Neural cell (in vitro differentiated cells): ENCODE results near the gene OSCAR. TPM values are rescaled to one million over a fixed set of nuclear protein-coding genes. Genes with fewer than 3 reads are reported as not detected.

Experiments used
- H2AFZ ChIP-seq: fragments of 200-600, 300-800 bp; sonication (generic), shearing (Covaris generic); 2 replicates; pipeline ENCODE4 v1.6.0; 2014; ENCODE audit warnings: low read depth, mild to moderate bottlenecking, antibody characterized with exemption, low read length, moderate library complexity
- H3F3A ChIP-seq: fragments of 200-600 bp; shearing (Covaris generic); 2 replicates; pipeline ENCODE4 v1.6.1; 2016; ENCODE audit warnings: mild to moderate bottlenecking, moderate library complexity, mixed read lengths, antibody characterized with exemption, low read length; ENCODE audit not compliant: insufficient read depth, poor library complexity, severe bottlenecking
- H3K27ac ChIP-seq: fragments of 200-600, 300-800 bp; sonication (generic), shearing (Covaris generic); 2 replicates; pipeline ENCODE4 v1.5.1; 2014; ENCODE audit warnings: mild to moderate bottlenecking, low read length, moderate library complexity
- H3K27me3 ChIP-seq: fragments of 300-800, 200-600 bp; sonication (generic), shearing (Covaris generic); 2 replicates; pipeline ENCODE4 v1.6.0; 2014; ENCODE audit warnings: mild to moderate bottlenecking, low read depth, low read length, moderate library complexity; ENCODE audit not compliant: insufficient read depth
- H3K36me3 ChIP-seq: fragments of 300-800, 200-600 bp; sonication (generic), shearing (Covaris generic); 2 replicates; pipeline ENCODE4 v1.5.1; 2014; ENCODE audit warnings: mild to moderate bottlenecking, antibody characterized with exemption, low read length, moderate library complexity; ENCODE audit not compliant: insufficient read depth
- H3K4me2 ChIP-seq: fragments of 300-800, 200-600 bp; sonication (generic), shearing (Covaris generic); 2 replicates; pipeline ENCODE4 v1.6.0; 2014; ENCODE audit warnings: mild to moderate bottlenecking, low read length
- H3K4me3 ChIP-seq: fragments of 300-800, 200-600 bp; sonication (generic), shearing (Covaris generic); 2 replicates; pipeline ENCODE4 v1.5.1; 2014; ENCODE audit warnings: mild to moderate bottlenecking, low read length, moderate library complexity
- H3K79me2 ChIP-seq: fragments of 200-600 bp; shearing (Covaris generic); replicated peaks from 2 replicates; pipeline ENCODE4 v1.6.0; 2014; ENCODE audit warnings: mild to moderate bottlenecking, low read length, moderate library complexity; ENCODE audit not compliant: insufficient read depth
- H3K9ac ChIP-seq: fragments of 300-800, 200-600 bp; sonication (generic), shearing (Covaris generic); 2 replicates; pipeline ENCODE4 v1.6.1; 2016; ENCODE audit warnings: mild to moderate bottlenecking, low read length, mixed read lengths
- H3K9me2 ChIP-seq: fragments of 200-600 bp; shearing (Covaris generic); 2 replicates; pipeline ENCODE4 v1.6.1; 2016; ENCODE audit warnings: mild to moderate bottlenecking, low read length, mixed read lengths; ENCODE audit not compliant: insufficient read depth
- H3K9me3 ChIP-seq: fragments of 200-600, 300-800 bp; sonication (generic), shearing (Covaris generic); 2 replicates; pipeline ENCODE4 v1.6.1; 2016; ENCODE audit warnings: mild to moderate bottlenecking, mixed run types, low read length, moderate library complexity, mixed read lengths
- H4K20me1 ChIP-seq: fragments of 200-600 bp; shearing (Covaris generic); 2 replicates; pipeline ENCODE4 v1.6.1; 2016; ENCODE audit warnings: mild to moderate bottlenecking, mixed run types; ENCODE audit not compliant: insufficient read depth
- EP300 ChIP-seq: fragments of 450-650 bp; conservative IDR thresholded peaks from 2 replicates; pipeline ENCODE4 v1.6.1; 2014; ENCODE audit warnings: antibody characterized with exemption, mild to moderate bottlenecking, moderate library complexity; ENCODE audit not compliant: poor library complexity, severe bottlenecking
- EZH2 ChIP-seq: fragments of 200-600, 300-800 bp; shearing (Covaris generic), sonication (generic); IDR thresholded peaks from 2 replicates; pipeline ENCODE4 v1.6.1; 2014; ENCODE audit warnings: antibody characterized with exemption, low read length, borderline replicate concordance, mild to moderate bottlenecking; ENCODE audit not compliant: insufficient read depth, poor library complexity, severe bottlenecking
- MXI1 ChIP-seq: fragments of 450-650 bp; conservative IDR thresholded peaks from 2 replicates; pipeline ENCODE4 v1.6.1; 2014; ENCODE audit warnings: antibody characterized with exemption, mild to moderate bottlenecking; ENCODE audit not compliant: poor library complexity, severe bottlenecking
- POLR2AphosphoS5 ChIP-seq: IDR thresholded peaks from 2 replicates; pipeline ENCODE4 v1.6.1; 2012
- RAD21 ChIP-seq: fragments of 450-650 bp; conservative IDR thresholded peaks from 2 replicates; pipeline ENCODE4 v1.6.1; 2014; ENCODE audit warnings: antibody characterized with exemption, mild to moderate bottlenecking, moderate library complexity
- REST ChIP-seq: IDR thresholded peaks from 2 replicates; pipeline ENCODE4 v1.6.1; 2012; ENCODE audit warnings: borderline replicate concordance
- SMC3 ChIP-seq: fragments of 450-650 bp; conservative IDR thresholded peaks from 2 replicates; pipeline ENCODE4 v1.6.1; 2014; ENCODE audit warnings: antibody characterized with exemption, mild to moderate bottlenecking, moderate library complexity; ENCODE audit not compliant: poor library complexity
- TAF1 ChIP-seq: IDR thresholded peaks from 2 replicates; pipeline ENCODE4 v1.6.1; 2012; ENCODE audit warnings: low read depth
- polyA plus RNA-seq: library from polyadenylated mRNA; depleted of rRNA; stranded (reverse); fragments of >200 nt; gene quantifications from 2 replicates; pipeline ENCODE4 v1.2.3, GENCODE V29; 2014
- TF ChIP-seq, protein P1 (sequence below): fragments of 450-650 bp; IDR thresholded peaks from 2 replicates; pipeline ENCODE4 v1.5.1; 2014; ENCODE audit warnings: antibody characterized with exemption, mild to moderate bottlenecking, moderate library complexity; ENCODE audit not compliant: poor library complexity, severe bottlenecking

Gene OSCAR
- polyA plus RNA-seq, 1 donor from 2014 or later = 0.20 TPM

DNA sequence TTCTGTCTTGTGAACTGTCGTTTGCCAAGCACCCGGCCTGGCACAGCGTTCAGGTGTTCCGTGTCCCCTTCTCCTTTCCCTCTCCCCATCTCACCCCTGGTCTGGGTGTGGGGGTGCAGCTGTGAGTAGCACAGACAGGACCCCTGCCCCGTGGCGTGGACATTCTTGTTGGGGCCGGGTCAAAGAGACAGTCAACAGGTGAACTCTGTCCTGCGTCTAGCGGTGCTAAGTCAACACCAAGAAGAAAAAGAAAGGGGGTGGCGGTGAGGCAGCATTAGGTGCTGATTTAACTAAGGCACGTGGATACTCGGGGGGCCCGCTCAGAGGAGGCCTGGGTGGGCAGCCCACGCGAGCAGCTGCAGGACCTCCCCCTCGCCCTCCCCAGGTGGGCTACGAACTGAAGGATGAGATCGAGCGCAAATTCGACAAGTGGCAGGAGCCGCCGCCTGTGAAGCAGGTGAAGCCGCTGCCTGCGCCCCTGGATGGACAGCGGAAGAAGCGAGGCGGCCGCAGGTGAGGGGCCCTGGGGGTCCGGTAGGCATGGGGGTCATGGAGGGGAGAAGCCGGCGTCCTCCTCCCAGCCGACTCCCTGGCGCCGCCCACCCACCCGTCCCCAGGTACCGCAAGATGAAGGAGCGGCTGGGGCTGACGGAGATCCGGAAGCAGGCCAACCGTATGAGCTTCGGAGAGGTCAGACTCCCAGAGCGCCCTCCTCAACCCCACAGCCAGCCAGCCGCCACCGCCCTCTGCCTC is 27.3 kb upstream of the OSCAR start:
- Histone ChIP-seq H3K4me2 (no peak overlapping the region), H3K9me2 (no peaks in the 10 kb centered on the region), H2AFZ (no peak overlapping the region), H3K4me3 (no peak overlapping the region), H3K27me3 (no peaks in the 10 kb centered on the region), H3K9me3 (no peaks in the 10 kb centered on the region), H3K36me3 (no peaks in the 10 kb centered on the region), H4K20me1 (no peaks in the 10 kb centered on the region), H3F3A (no peaks in the 10 kb centered on the region), H3K79me2 (no peaks in the 10 kb centered on the region), H3K9ac (no peak overlapping the region), H3K27ac (no peak overlapping the region)
- TF ChIP-seq REST (no peak), EP300 (no peak), EZH2 (no peak), SMC3 (no peak), TAF1 (no peak), RAD21 (no peak), POLR2AphosphoS5 (no peak), MXI1 (no peak)
- TF ChIP-seq, protein P1, sequence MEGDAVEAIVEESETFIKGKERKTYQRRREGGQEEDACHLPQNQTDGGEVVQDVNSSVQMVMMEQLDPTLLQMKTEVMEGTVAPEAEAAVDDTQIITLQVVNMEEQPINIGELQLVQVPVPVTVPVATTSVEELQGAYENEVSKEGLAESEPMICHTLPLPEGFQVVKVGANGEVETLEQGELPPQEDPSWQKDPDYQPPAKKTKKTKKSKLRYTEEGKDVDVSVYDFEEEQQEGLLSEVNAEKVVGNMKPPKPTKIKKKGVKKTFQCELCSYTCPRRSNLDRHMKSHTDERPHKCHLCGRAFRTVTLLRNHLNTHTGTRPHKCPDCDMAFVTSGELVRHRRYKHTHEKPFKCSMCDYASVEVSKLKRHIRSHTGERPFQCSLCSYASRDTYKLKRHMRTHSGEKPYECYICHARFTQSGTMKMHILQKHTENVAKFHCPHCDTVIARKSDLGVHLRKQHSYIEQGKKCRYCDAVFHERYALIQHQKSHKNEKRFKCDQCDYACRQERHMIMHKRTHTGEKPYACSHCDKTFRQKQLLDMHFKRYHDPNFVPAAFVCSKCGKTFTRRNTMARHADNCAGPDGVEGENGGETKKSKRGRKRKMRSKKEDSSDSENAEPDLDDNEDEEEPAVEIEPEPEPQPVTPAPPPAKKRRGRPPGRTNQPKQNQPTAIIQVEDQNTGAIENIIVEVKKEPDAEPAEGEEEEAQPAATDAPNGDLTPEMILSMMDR = no peak

DNA sequence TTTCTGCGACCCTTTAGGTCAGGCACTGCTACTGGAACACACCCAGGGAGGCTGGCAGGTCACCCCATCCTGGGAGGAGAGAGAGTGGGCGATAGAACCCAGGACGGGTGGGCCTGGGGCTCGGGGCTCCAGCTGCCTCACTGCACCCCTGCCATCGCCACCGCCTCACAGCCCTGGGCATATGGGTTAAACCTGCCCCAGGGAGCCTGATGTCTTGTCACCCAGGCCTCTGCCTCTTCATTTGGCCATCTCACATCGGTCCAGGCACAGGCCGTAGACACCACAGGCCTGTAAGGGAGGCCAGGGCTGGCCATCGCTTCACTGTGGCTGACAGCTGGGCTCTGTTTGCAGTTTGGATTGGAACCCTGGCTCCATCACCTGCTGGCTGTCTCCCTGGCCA is 25.1 kb upstream of the OSCAR start:
- Histone ChIP-seq H3K9me3 (no peaks in the 10 kb centered on the region), H3K4me2 (no peak overlapping the region), H3F3A (no peaks in the 10 kb centered on the region), H3K27ac (no peak overlapping the region), H2AFZ (no peak overlapping the region), H3K27me3 (no peaks in the 10 kb centered on the region), H3K9me2 (no peaks in the 10 kb centered on the region), H3K4me3 (no peak overlapping the region), H3K9ac (no peak overlapping the region), H3K79me2 (no peaks in the 10 kb centered on the region), H3K36me3 (no peaks in the 10 kb centered on the region), H4K20me1 (no peaks in the 10 kb centered on the region)
- no peak for TF ChIP-seq REST
- TF ChIP-seq MXI1 = no peak
- no peak for TF ChIP-seq SMC3
- TF ChIP-seq EZH2 = no peak
- TF ChIP-seq POLR2AphosphoS5 = no peak
- no peak for TF ChIP-seq RAD21
- TF ChIP-seq TAF1 = no peak
